Vagina (tissue), 2 donors: ENCODE measurements around the gene PITX3.

Source experiments
- POLR2A ChIP-seq, 2 donors: fragments of 450-650 bp; IDR thresholded peaks; one replicate each; pipeline ENCODE4 v1.6.1; 2017; ENCODE audit warnings: antibody characterized with exemption in 2 of 2, mild to moderate bottlenecking in 2 of 2, moderate library complexity in 2 of 2
- POLR2AphosphoS5 ChIP-seq, 2 donors: sonication (generic); formaldehyde crosslinking; IDR thresholded peaks; one replicate each; pipeline ENCODE4 v1.9.0; 2017; ENCODE audit warnings: antibody characterized with exemption in 2 of 2, mild to moderate bottlenecking in 2 of 2, low read depth in 1 of 2; ENCODE audit not compliant: insufficient read depth in 1 of 2
- TF ChIP-seq, protein P1 (sequence below), 3 experiments: fragments of 450-650 bp in 2 of 3; fragments of 200-600 bp in 1 of 3; sonication (generic) in 1 of 3; IDR thresholded peaks; one replicate each; pipeline ENCODE4 v1.5.1; 2017 to 2019; ENCODE audit warnings: antibody characterized with exemption in 3 of 3, mild to moderate bottlenecking in 2 of 3, moderate library complexity in 2 of 3

- TF ChIP-seq, protein P1, sequence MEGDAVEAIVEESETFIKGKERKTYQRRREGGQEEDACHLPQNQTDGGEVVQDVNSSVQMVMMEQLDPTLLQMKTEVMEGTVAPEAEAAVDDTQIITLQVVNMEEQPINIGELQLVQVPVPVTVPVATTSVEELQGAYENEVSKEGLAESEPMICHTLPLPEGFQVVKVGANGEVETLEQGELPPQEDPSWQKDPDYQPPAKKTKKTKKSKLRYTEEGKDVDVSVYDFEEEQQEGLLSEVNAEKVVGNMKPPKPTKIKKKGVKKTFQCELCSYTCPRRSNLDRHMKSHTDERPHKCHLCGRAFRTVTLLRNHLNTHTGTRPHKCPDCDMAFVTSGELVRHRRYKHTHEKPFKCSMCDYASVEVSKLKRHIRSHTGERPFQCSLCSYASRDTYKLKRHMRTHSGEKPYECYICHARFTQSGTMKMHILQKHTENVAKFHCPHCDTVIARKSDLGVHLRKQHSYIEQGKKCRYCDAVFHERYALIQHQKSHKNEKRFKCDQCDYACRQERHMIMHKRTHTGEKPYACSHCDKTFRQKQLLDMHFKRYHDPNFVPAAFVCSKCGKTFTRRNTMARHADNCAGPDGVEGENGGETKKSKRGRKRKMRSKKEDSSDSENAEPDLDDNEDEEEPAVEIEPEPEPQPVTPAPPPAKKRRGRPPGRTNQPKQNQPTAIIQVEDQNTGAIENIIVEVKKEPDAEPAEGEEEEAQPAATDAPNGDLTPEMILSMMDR (IDR thresholded peaks at IDR 0.05), result no peak
- TF ChIP-seq POLR2A (IDR thresholded peaks at IDR 0.05) (peak in 1 of 2 donors; percentile 22), POLR2AphosphoS5 (IDR thresholded peaks at IDR 0.05; ENCODE audit: insufficient read depth in 1 of 2, low read depth in 1 of 2) (peak; percentile 75)
These were observed 15.4 kb downstream of the PITX3 start, which contains the start of gene ELOVL3 for GRCh38 chr10:102225646-102226541.
